MM.1S (cell line): Measurements from ENCODE around the gene RPS28.

Experiments
- CTCF ChIP-seq: fragments of 300-600 bp; sonication (generic); IDR thresholded peaks from 2 replicates; pipeline ENCODE4 v1.5.1; 2016; ENCODE audit warnings: antibody characterized with exemption, low read length, mixed read lengths
- EZH2 ChIP-seq: fragments of 300-600 bp; sonication (generic); optimal IDR thresholded peaks from 2 replicates; pipeline ENCODE3; 2017; ENCODE audit warnings: low read depth, mild to moderate bottlenecking, antibody characterized with exemption, low read length, mixed read lengths
- EZH2phosphoT487 ChIP-seq: fragments of 300-600 bp; sonication (generic); IDR thresholded peaks from 2 replicates; pipeline ENCODE4 v1.6.1; 2018; ENCODE audit warnings: antibody characterized with exemption, low read length

- TF ChIP-seq CTCF: no peak
- no peak for TF ChIP-seq EZH2
- no peak for TF ChIP-seq EZH2phosphoT487
Observed at GRCh38 chr19:8338835-8339234, 17.5 kb downstream of the RPS28 start.
